Measurements from ENCODE around the gene CRYL1. TPM values are rescaled to one million over a fixed set of nuclear protein-coding genes. Genes with fewer than 3 reads are reported as not detected.
A peak's percentile ranks its signal among the peaks of the same experiment; 100 is the strongest.

Gene CRYL1
- total and polyA plus RNA-seq, 9 of the 15 experiments (the other 6 are each of a cell fraction or from before 2014, with no cell fraction given): 1.0 to 6.9 (median 2.4) TPM

- FAIRE-seq: no peak
Measured at GRCh38 chr13:20441879-20442278, 83.8 kb downstream of the CRYL1 start.

DNA sequence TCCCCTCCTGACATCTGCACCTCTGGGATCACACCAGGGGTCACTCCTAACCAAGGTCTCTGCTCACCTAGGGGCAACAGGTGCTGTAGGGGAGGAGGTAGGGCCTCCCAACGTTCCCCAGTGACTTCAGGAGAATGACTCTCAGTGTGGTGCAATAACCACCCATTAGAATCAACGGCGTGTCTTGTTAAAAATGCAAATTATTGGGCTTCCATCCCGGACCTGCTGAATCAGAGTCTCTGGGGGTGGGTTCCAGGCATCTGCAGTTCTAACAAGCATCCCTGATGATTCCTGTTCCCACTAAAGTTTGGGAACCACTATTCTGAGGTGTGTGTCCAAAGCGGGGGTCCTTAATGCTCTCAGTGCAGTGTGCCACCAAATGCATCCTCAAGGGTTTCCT, 84.6 kb downstream of the CRYL1 start:
- Histone ChIP-seq H3K27ac (ENCODE audit: extremely low read depth, low read depth, low read length) (no peak overlapping the region), H2AFZ (ENCODE audit: low read depth, low read length) (no peak overlapping the region), H4K20me1 (replicated peaks; ENCODE audit: control insufficient read depth, insufficient read depth, low read length) (no peaks in the 10 kb centered on the region), H3K27me3 (ENCODE audit: control insufficient read depth in 2 of 2, insufficient read depth in 2 of 2, low read length in 2 of 2) (peaks cover 0 to 12% of the 10 kb centered on the region in 2 experiments; a peak in 2 of 5 replicates), H3K36me3 (ENCODE audit: control insufficient read depth, insufficient read depth, low read length) (no peaks in the 10 kb centered on the region), H3K79me2 (ENCODE audit: control insufficient read depth, insufficient read depth, low read length) (no peaks in the 10 kb centered on the region), H3K4me3 (no peak overlapping the region), H3K9me3 (replicated peaks; ENCODE audit: control insufficient read depth, insufficient read depth, low read depth, low read length) (no peaks in the 10 kb centered on the region), H3K9me1 (ENCODE audit: control insufficient read depth, insufficient read depth, low read length) (no peaks in the 10 kb centered on the region), H3K9ac (ENCODE audit: insufficient read depth in 1 of 2, low read depth in 2 of 2, low read length in 2 of 2) (no peak overlapping the region), H3K4me2 (ENCODE audit: insufficient read depth, low read length) (no peak overlapping the region), H3K4me1 (replicated peaks in 1 of 2; ENCODE audit: control insufficient read depth in 2 of 2, insufficient read depth in 2 of 2, low read length in 2 of 2) (no peaks in the 10 kb centered on the region)
- TF ChIP-seq ZBTB8A (IDR thresholded peaks at IDR 0.05; ENCODE audit: partially characterized antibody) (no peak), ZNF232 (CRISPR knock-in tag; IDR thresholded peaks at IDR 0.05) (no peak), ZKSCAN8 (CRISPR knock-in tag; IDR thresholded peaks at IDR 0.05) (no peak), NCOA6 (IDR thresholded peaks at IDR 0.05) (no peak), ZNF589 (CRISPR knock-in tag; IDR thresholded peaks at IDR 0.05; ENCODE audit: low read depth) (no peak), ZNF77 (CRISPR knock-in tag; IDR thresholded peaks at IDR 0.05) (no peak), ARID1B (IDR thresholded peaks at IDR 0.05) (no peak), CAMTA2 (CRISPR knock-in tag; conservative IDR thresholded peaks at IDR 0.05) (no peak), HDAC1 (IDR thresholded peaks at IDR 0.05) (no peak), ZC3H4 (CRISPR knock-in tag; IDR thresholded peaks at IDR 0.05; ENCODE audit: borderline replicate concordance) (no peak)
- TF ChIP-seq, protein P1, sequence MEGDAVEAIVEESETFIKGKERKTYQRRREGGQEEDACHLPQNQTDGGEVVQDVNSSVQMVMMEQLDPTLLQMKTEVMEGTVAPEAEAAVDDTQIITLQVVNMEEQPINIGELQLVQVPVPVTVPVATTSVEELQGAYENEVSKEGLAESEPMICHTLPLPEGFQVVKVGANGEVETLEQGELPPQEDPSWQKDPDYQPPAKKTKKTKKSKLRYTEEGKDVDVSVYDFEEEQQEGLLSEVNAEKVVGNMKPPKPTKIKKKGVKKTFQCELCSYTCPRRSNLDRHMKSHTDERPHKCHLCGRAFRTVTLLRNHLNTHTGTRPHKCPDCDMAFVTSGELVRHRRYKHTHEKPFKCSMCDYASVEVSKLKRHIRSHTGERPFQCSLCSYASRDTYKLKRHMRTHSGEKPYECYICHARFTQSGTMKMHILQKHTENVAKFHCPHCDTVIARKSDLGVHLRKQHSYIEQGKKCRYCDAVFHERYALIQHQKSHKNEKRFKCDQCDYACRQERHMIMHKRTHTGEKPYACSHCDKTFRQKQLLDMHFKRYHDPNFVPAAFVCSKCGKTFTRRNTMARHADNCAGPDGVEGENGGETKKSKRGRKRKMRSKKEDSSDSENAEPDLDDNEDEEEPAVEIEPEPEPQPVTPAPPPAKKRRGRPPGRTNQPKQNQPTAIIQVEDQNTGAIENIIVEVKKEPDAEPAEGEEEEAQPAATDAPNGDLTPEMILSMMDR (IDR thresholded peaks at IDR 0.05 in 2 of 3, conservative IDR thresholded peaks at IDR 0.05 in 1 of 3; ENCODE audit: insufficient read depth in 2 of 3, low read depth in 1 of 3, low read length in 3 of 3): no peak
- TF ChIP-seq, protein P2, sequence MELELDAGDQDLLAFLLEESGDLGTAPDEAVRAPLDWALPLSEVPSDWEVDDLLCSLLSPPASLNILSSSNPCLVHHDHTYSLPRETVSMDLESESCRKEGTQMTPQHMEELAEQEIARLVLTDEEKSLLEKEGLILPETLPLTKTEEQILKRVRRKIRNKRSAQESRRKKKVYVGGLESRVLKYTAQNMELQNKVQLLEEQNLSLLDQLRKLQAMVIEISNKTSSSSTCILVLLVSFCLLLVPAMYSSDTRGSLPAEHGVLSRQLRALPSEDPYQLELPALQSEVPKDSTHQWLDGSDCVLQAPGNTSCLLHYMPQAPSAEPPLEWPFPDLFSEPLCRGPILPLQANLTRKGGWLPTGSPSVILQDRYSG (tag; conservative IDR thresholded peaks at IDR 0.05; ENCODE audit: low read depth): no peak
- 1% methylated on average over 5 of the region's 5 CpGs for WGBS (ENCODE audit: insufficient coverage, low coverage, missing lambda C conversion rate)
- DNase-seq (ENCODE audit: extremely low read depth in 1 of 4, low spot score in 3 of 4) (no peak), ATAC-seq (no peak), FAIRE-seq (no peak)
- intact Hi-C loops (cut with micrococcal nuclease) (no loop called here), in situ Hi-C loops (cut with MboI) (no loop called here)
- no TSS peak for BruUV-seq (replicated peaks)
- CTCF ChIA-PET (ENCODE audit: low intra/inter-chr PET ratio): no interaction called here
- POLR2A ChIA-PET: no interaction called here

More at GRCh38 chr13:20441879-20442278, 83.8 kb downstream of the CRYL1 start:
- Histone ChIP-seq H3K4me1 (replicated peaks in 1 of 2; ENCODE audit: control insufficient read depth in 2 of 2, insufficient read depth in 2 of 2, low read length in 2 of 2) (no peaks in the 10 kb centered on the region), H3K9me1 (ENCODE audit: control insufficient read depth, insufficient read depth, low read length) (no peaks in the 10 kb centered on the region), H3K4me2 (ENCODE audit: insufficient read depth, low read length) (no peak overlapping the region), H3K36me3 (ENCODE audit: control insufficient read depth, insufficient read depth, low read length) (no peaks in the 10 kb centered on the region), H3K9me3 (replicated peaks; ENCODE audit: control insufficient read depth, insufficient read depth, low read depth, low read length) (no peaks in the 10 kb centered on the region), H4K20me1 (replicated peaks; ENCODE audit: control insufficient read depth, insufficient read depth, low read length) (no peaks in the 10 kb centered on the region), H3K27ac (ENCODE audit: extremely low read depth, low read depth, low read length) (no peak overlapping the region), H3K27me3 (ENCODE audit: control insufficient read depth in 2 of 2, insufficient read depth in 2 of 2, low read length in 2 of 2) (peaks cover 0 to 12% of the 10 kb centered on the region in 2 experiments; a peak in 2 of 5 replicates), H3K4me3 (no peak overlapping the region), H3K9ac (ENCODE audit: insufficient read depth in 1 of 2, low read depth in 2 of 2, low read length in 2 of 2) (no peak overlapping the region), H2AFZ (ENCODE audit: low read depth, low read length) (no peak overlapping the region), H3K79me2 (ENCODE audit: control insufficient read depth, insufficient read depth, low read length) (no peaks in the 10 kb centered on the region)
- CTCF ChIA-PET (ENCODE audit: low intra/inter-chr PET ratio): no interaction called here
- in situ Hi-C loops (cut with MboI) (no loop called here), intact Hi-C loops (cut with micrococcal nuclease) (no loop called here)
- TF ChIP-seq FOSL1 (tag; conservative IDR thresholded peaks at IDR 0.05) (peak; percentile 47), EHMT2 (IDR thresholded peaks at IDR 0.05) (no peak)
- TF ChIP-seq, protein P3, sequence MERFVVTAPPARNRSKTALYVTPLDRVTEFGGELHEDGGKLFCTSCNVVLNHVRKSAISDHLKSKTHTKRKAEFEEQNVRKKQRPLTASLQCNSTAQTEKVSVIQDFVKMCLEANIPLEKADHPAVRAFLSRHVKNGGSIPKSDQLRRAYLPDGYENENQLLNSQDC (CRISPR knock-in tag; IDR thresholded peaks at IDR 0.05): no peak
- POLR2A ChIA-PET: no interaction called here
- DNase-seq (ENCODE audit: extremely low read depth in 1 of 4, low spot score in 3 of 4) (no peak), ATAC-seq (no peak)
- BruUV-seq (replicated peaks): no TSS peak
- WGBS (ENCODE audit: insufficient coverage, low coverage, missing lambda C conversion rate): 0% methylated on average over 2 of the region's 2 CpGs

Data from K562 (cell line).